Upper lobe of left lung (tissue), 6 donors: ENCODE measurements around the gene GRIK4. TPM values are rescaled to one million over a fixed set of nuclear protein-coding genes. Genes with fewer than 3 reads are reported as not detected.
"Not testable (repeated sequence)": the region's sequence is repeated elsewhere in the genome, so short reads cannot be mapped to it uniquely, and the experiment has no call there.

ENCODE experiments used
- ATAC-seq, 2 donors: fragments of 200-7000 bp; cut with Tn5 transposase; one replicate each; pipeline ENCODE4 v1.9.1; 2022; ENCODE audit warnings: mild to moderate bottlenecking in 2 of 2, moderate library complexity in 2 of 2; ENCODE audit not compliant: low FRiP score in 2 of 2
- DNase-seq, 2 donors: peaks; one replicate each; pipeline ENCODE4 v3.0.0-alpha.2; 2019 to 2020
- H3K27ac ChIP-seq, 4 donors: fragments of 200-600 bp; sonication (generic); one replicate each; pipeline ENCODE4 v1.5.1; 2016 to 2019
- H3K27me3 ChIP-seq, 4 donors: fragments of 200-600 bp; sonication (generic); one replicate each; pipeline ENCODE4 v1.5.1; 2017 to 2019
- H3K36me3 ChIP-seq, 4 donors: fragments of 200-600 bp; sonication (generic); one replicate each; pipeline ENCODE4 v1.5.1; 2016 to 2019
- H3K4me1 ChIP-seq, 4 donors: fragments of 200-600 bp; sonication (generic); one replicate each; pipeline ENCODE4 v1.5.1; 2018 to 2019
- H3K4me3 ChIP-seq, 4 donors: fragments of 200-600 bp; sonication (generic); one replicate each; pipeline ENCODE4 v1.5.1; 2017 to 2019; ENCODE audit warnings: mild to moderate bottlenecking in 2 of 4, moderate library complexity in 1 of 4
- H3K9me3 ChIP-seq, 4 donors: fragments of 200-600 bp; sonication (generic); one replicate each; pipeline ENCODE4 v1.5.1; 2018 to 2019
- CTCF ChIP-seq, 6 experiments: fragments of 450-650 bp in 4 of 6; fragments of 200-600 bp in 2 of 6; sonication (generic) in 2 of 6; IDR thresholded peaks; one replicate each; pipeline ENCODE4 v1.5.1; 2016 to 2019; ENCODE audit warnings: antibody characterized with exemption in 6 of 6
- EP300 ChIP-seq, 4 donors: sonication (generic); formaldehyde crosslinking; IDR thresholded peaks; one replicate each; pipeline ENCODE4 v1.5.1; 2017; ENCODE audit warnings: antibody characterized with exemption in 4 of 4, control low read depth in 2 of 4
- POLR2A ChIP-seq, 4 donors: fragments of 450-650 bp; IDR thresholded peaks; one replicate each; pipeline ENCODE4 v1.5.1; 2016 to 2017; ENCODE audit warnings: antibody characterized with exemption in 4 of 4, mild to moderate bottlenecking in 2 of 4
- POLR2AphosphoS5 ChIP-seq, 2 donors: sonication (generic); formaldehyde crosslinking; IDR thresholded peaks; one replicate each; pipeline ENCODE4 v1.5.1; 2017; ENCODE audit warnings: antibody characterized with exemption in 2 of 2
- WGBS, 2 donors: methylation state at CpG; one replicate each; pipeline ENCODE4 v1.1.5; 2017 to 2018; 5-methylcytosine and 5-hydroxymethylcytosine counted together
- total RNA-seq, 6 donors: library from RNA; depleted of rRNA in 4 of 6; stranded (reverse); fragments of >200 nt in 4 of 6; gene quantifications; one replicate each; pipeline versions ENCODE4 v1.1.0 to v1.2.1, GENCODE V29; 2016 to 2021
- donor health status: DM: no; HTN: no; CAD: no; lungs with moderate emphysema.
- donor health status: DM: no; HTN: yes; CAD: no; lungs with severe emphysema.

Gene GRIK4
- total RNA-seq, 6 donors from 2014 or later, result 0.30 to 8.4 (median 0.78) TPM

- WGBS, 2 donors, result 85 to 90% methylated on average over 8 of the region's 8 CpGs
- Histone ChIP-seq H3K4me1 (no peaks in the 10 kb centered on the region), H3K4me3 (no peak overlapping the region), H3K27me3 (no peaks in the 10 kb centered on the region), H3K36me3 (no peaks in the 10 kb centered on the region), H3K27ac (no peak overlapping the region), H3K9me3 (no peaks in the 10 kb centered on the region)
- ATAC-seq (no peak), DNase-seq (no peak)
- no peak for TF ChIP-seq CTCF (IDR thresholded peaks at IDR 0.05)
- TF ChIP-seq POLR2A (IDR thresholded peaks at IDR 0.05), result no peak
- TF ChIP-seq EP300 (IDR thresholded peaks at IDR 0.05), result no peak
- TF ChIP-seq POLR2AphosphoS5 (IDR thresholded peaks at IDR 0.05), result no peak
Measured at GRCh38 chr11:120781486-120782120, 270.1 kb downstream of the GRIK4 start.

- no peak for TF ChIP-seq POLR2A (IDR thresholded peaks at IDR 0.05)
- TF ChIP-seq POLR2AphosphoS5 (IDR thresholded peaks at IDR 0.05), result no peak
- no peak for TF ChIP-seq EP300 (IDR thresholded peaks at IDR 0.05)
- no peak for TF ChIP-seq CTCF (IDR thresholded peaks at IDR 0.05)
- no peak overlapping the region for H3K27ac ChIP-seq
- ATAC-seq, result no peak
Measured at GRCh38 chr11:120784566-120785251, 273.2 kb downstream of the GRIK4 start.

GRCh38 chr11:120785576-120785975 is 274.0 kb downstream of the GRIK4 start:
- no peaks in the 10 kb centered on the region for H3K9me3 ChIP-seq
- H3K4me3 ChIP-seq, result no peak overlapping the region
- DNase-seq, result no peak
- TF ChIP-seq POLR2AphosphoS5 (IDR thresholded peaks at IDR 0.05), result no peak
- no peak for TF ChIP-seq POLR2A (IDR thresholded peaks at IDR 0.05)
- no peak for TF ChIP-seq EP300 (IDR thresholded peaks at IDR 0.05)
- TF ChIP-seq CTCF (IDR thresholded peaks at IDR 0.05), result no peak
- no peak overlapping the region for H3K27ac ChIP-seq
- no peak for ATAC-seq
- H3K36me3 ChIP-seq, result no peaks in the 10 kb centered on the region
- H3K27me3 ChIP-seq, result no peaks in the 10 kb centered on the region
- WGBS, 2 donors, result 78 to 88% methylated on average over 9 of the region's 9 CpGs
- no peaks in the 10 kb centered on the region for H3K4me1 ChIP-seq

More at GRCh38 chr11:120784566-120785251, 273.2 kb downstream of the GRIK4 start:
- H3K27me3 ChIP-seq, result no peaks in the 10 kb centered on the region
- H3K36me3 ChIP-seq, result no peaks in the 10 kb centered on the region
- no peaks in the 10 kb centered on the region for H3K9me3 ChIP-seq
- DNase-seq, result no peak
- 82 to 87% methylated on average over 12 of the region's 12 CpGs for WGBS, 2 donors
- no peak overlapping the region for H3K4me3 ChIP-seq
- H3K4me1 ChIP-seq, result no peaks in the 10 kb centered on the region

- no peaks in the 10 kb centered on the region for H3K36me3 ChIP-seq
- H3K27ac ChIP-seq, result no peak overlapping the region
- H3K4me3 ChIP-seq, result no peak overlapping the region
- 94 to 95% methylated on average over 4 of the region's 4 CpGs for WGBS, 2 donors
- ATAC-seq, result no peak
- H3K9me3 ChIP-seq, result no peaks in the 10 kb centered on the region
- DNase-seq, result no peak
- TF ChIP-seq EP300 (IDR thresholded peaks at IDR 0.05) (no peak), POLR2AphosphoS5 (IDR thresholded peaks at IDR 0.05) (no peak), CTCF (IDR thresholded peaks at IDR 0.05) (no peak), POLR2A (IDR thresholded peaks at IDR 0.05) (no peak)
- no peaks in the 10 kb centered on the region for H3K27me3 ChIP-seq
- H3K4me1 ChIP-seq, result no peaks in the 10 kb centered on the region
Measured at GRCh38 chr11:120786206-120786735, 274.7 kb downstream of the GRIK4 start.

GRCh38 chr11:120787224-120787623 is 275.7 kb downstream of the GRIK4 start:
- not testable (repeated sequence) for H3K27ac ChIP-seq, H3K4me1 ChIP-seq, H3K9me3 ChIP-seq, DNase-seq, ATAC-seq, H3K4me3 ChIP-seq, H3K36me3 ChIP-seq, H3K27me3 ChIP-seq
- WGBS, 2 donors, result 80 to 95% methylated on average over 8 to 9 of the region's 9 CpGs
